A673 (cell line): Measurements from ENCODE around the gene TK2.

Experiments used
- EZH2 ChIP-seq: fragments of 200-600 bp; sonication (generic); IDR thresholded peaks from 2 replicates; pipeline ENCODE4 v1.6.1; 2017; ENCODE audit warnings: borderline replicate concordance, low read depth, mild to moderate bottlenecking, mixed read lengths, antibody characterized with exemption, low read length; ENCODE audit not compliant: poor library complexity, severe bottlenecking
- TF ChIP-seq, protein P1 (sequence below): fragments of 300-800, 200-600 bp; sonication (generic); conservative IDR thresholded peaks from 2 replicates; pipeline ENCODE4 v1.5.1; 2017; ENCODE audit warnings: low read depth, mild to moderate bottlenecking, antibody characterized with exemption, low read length, moderate library complexity, mixed read lengths

DNA sequence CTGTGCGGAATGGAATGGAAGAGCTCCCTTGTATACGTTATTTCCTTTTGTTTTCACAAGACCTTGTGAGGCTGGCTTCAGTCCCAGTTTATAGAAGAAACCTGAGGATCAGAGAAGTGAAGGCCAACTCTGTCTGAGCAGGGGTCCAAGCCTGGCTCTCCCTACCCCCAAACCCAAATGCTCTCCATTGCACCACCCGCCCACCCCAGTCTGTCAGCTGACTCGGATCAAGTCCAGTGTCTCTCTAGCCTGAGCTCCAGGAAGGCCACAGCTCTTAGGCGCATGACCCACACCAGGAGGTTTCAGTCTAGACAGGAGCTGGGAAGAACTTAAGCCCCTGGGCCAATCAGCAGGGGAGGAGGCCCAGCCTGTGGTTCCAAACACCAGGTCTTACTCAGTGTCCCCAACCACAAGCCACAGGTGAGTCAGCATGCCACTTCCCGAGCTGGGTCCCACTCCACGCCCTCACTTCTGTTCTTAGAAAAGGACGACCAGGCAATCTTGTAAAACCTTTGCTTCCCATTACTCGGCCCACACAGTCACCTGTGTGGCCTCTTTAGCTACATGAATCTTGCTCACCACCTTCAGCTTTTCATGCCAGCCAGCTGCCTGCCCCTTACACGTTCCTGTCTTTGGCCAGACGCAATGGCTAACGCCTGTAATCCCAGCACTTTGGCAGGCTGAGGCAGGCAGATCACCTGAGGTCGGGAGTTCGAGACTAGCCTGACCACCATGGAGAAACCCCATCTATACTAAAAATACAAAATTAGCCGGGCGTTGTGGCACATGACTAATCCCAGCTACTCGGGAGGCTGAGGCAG, 27.8 kb downstream of the TK2 start:
- TF ChIP-seq EZH2 = no peak
- TF ChIP-seq, protein P1, sequence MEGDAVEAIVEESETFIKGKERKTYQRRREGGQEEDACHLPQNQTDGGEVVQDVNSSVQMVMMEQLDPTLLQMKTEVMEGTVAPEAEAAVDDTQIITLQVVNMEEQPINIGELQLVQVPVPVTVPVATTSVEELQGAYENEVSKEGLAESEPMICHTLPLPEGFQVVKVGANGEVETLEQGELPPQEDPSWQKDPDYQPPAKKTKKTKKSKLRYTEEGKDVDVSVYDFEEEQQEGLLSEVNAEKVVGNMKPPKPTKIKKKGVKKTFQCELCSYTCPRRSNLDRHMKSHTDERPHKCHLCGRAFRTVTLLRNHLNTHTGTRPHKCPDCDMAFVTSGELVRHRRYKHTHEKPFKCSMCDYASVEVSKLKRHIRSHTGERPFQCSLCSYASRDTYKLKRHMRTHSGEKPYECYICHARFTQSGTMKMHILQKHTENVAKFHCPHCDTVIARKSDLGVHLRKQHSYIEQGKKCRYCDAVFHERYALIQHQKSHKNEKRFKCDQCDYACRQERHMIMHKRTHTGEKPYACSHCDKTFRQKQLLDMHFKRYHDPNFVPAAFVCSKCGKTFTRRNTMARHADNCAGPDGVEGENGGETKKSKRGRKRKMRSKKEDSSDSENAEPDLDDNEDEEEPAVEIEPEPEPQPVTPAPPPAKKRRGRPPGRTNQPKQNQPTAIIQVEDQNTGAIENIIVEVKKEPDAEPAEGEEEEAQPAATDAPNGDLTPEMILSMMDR = no peak
